ENCODE results near the gene YWHAB. TPM values are rescaled to one million over a fixed set of nuclear protein-coding genes. Genes with fewer than 3 reads are reported as not detected.
"Not testable (repeated sequence)": the region's sequence is repeated elsewhere in the genome, so short reads cannot be mapped to it uniquely, and the experiment has no call there.

YWHAB gene
- 96.0 and 100 TPM in 2 replicates for polyA plus RNA-seq (2014; cell fraction: cytosol; rRNA removed)
- 47.7 and 70.9 TPM in 2 replicates for polyA plus RNA-seq (2014; cell fraction: nucleus; rRNA removed)

DNA sequence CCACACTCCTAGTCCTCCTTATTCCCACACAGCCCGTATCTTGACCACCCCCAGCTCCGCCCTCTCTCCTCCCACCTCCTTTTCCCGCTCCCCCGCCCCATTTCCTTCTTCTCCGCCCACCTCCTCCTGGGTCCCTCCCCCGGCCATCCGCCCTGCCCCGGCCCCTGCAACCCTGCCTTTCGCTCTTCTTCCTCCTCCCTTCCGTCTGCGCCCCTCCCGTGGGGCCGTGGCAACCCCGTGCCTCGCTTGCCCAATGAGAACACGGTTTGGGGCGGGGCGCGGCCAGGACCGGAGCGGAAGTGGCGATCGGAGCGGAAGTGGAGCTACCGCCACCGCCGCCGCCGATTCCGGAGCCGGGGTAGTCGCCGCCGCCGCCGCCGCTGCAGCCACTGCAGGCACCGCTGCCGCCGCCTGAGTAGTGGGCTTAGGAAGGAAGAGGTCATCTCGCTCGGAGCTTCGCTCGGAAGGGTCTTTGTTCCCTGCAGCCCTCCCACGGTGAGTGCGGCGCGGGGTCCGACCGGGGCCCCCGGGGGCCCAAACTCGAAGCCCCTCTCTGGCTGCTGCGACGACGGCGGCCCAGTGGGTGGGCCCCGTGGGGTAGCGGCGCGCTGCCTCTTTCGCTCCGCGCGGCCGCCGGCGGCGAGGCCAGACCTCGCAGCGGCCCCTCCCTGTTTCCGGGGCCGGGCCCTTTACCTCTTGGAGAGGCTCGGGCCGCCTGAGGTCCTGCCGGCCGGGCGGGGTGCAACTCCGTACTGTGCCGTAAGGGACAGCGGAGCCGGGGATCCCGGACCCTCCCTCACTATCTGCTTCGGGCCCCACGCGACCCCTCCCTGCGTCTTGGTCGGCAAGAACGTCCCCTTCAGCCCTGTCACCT, at the start of gene YWHAB:
Gene YWHAB, plus strand, starts transcription at position 314 of the 874 bp plus-strand sequence. CDS start 15,829 bp downstream, outside the sequence.
- DNase-seq (ENCODE audit: low spot score) = peak; percentile 99

DNA sequence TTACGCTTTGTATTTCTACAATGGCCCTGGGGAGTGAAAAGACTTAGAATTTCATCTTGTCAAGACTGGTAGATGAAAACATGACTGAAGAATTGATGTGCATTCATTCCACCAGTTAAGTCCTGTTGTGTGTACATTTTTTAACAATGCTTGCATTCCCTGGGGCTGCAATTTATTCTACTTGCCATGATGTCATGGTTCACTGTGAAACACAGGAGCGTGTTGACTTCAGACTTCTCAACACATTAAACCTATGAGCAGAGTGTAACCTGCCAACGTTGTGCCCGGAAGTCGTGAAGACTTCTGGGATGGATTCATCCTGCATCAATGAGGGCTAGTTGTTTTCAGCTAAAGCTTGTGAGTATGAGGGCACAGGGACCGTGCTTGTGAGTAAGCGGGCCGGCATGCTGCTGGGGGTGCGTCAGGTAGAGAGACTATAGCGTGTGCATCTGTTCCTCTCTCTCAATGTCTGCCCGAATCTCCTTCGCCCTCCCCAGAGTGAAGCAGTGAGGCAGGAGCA, 48.8 kb upstream of the YWHAB start:
- DNase-seq (ENCODE audit: low spot score) = no peak

DNA sequence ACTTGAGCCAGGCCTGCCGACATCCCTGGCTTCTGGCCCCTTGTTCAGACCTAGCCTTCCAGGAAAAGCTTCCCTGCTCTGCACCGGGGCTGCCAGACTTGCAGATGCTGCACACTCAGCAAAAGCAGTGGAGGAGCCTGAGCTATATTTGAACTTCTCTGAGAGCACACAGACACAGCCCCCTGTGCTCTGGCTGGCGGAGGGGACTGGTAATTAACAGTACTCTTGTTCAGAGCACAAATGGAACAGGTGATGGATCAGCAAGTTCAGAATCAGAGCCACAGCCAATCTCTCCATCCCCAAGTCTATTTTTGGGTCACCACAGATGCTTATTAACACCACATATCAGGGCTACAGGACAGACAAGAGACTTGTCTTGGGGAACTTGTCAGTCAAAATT, 47.6 kb upstream of the YWHAB start:
- DNase-seq (ENCODE audit: low spot score) = no peak

DNA sequence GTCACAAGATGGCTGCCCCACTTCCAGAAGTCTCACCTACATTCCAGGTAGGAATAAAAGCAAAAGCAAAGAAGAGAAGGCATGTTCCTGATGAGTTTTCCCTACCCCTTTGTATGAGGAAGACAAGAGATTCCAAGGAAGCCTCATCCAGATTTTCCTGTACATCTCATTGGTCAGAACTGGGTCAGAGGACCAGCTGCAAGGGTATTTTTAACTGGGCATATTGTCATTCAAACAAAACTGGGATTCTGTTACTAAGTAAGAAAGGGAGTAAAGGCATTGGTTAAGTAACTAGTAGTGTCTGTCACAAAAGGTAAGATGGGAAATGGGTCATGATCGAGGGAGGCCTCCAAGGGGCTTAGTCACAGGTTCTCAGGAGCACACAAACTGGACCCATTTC, 47.0 kb upstream of the YWHAB start:
- no peak for DNase-seq (ENCODE audit: low spot score)

DNA sequence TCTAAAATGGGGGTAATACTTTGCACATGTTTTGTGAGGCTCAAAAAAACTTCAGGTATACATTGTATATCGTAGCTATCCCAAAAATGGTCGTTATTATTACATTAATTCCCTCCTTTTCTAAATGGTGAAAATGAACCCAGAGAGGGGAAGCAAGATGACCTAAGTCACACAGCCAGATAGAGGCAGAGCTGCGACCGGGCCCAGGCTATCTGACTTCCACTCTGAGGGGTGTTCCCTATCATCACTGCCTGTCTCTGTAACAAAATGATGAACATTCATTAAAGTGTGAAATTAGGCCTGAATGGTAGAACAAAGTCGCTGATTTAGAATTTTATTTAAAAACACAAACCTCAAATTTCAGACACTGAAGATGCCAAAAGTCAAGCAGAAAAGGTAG, 46.0 kb upstream of the YWHAB start:
- no peak for DNase-seq (ENCODE audit: low spot score)

DNA sequence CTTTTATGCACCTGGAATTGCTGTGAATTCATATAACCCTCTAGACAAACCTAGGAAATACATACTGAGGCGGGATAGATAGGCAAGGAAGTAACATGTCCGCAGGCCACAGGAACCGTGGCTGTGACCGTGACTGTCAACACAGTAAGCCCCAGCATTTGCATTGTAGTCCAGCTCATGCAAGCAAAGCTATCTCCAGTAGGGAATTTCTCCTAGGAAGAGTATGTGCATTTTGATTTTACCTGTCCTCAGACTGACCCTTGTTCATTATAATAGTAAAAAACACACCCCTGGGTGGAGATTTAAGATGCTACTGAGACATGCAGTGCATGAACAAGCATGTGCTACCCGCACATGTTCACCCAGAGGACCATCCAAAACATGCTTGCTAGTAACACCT, 44.7 kb upstream of the YWHAB start:
- DNase-seq (ENCODE audit: low spot score) = no peak

DNA sequence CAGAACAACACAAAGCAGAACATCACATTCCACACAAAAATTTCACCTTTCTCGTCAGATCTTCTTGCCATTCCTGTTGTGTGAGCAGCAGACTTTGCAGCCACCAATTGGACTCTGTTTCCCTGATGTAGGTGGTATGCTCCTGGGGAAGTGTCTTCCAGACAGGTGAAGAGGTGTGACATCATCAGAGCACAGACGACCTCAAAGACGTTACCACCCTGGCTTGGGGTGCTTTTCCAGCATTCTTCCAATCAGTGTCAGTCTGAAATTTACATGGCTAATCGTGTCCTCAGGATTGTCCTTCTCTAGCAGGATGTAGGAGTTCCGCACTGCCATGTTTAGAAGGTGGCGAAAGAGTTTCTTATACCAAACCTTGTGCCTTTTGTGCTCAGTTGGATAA, 43.5 kb upstream of the YWHAB start:
- no peak for DNase-seq (ENCODE audit: low spot score)

DNA sequence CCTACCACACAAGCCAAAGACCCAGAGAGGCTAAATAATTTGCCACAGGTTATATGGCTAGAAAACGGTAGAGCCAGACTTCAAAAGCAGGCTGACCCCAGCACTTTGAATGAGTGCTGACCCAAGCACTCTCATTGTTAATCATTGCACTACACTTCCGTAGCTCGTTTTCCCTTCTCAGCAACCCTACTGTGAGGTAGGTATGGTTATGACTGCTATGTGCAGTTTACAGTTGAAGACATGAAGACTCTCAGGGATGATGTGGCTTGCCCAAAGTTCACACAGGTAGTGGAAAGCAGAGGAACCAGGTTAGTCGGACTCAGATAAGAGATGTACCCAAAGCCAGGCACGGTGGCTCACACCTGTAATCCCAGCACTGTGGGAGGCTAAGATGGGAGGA, 41.6 kb upstream of the YWHAB start:
- no peak for DNase-seq (ENCODE audit: low spot score)

DNA sequence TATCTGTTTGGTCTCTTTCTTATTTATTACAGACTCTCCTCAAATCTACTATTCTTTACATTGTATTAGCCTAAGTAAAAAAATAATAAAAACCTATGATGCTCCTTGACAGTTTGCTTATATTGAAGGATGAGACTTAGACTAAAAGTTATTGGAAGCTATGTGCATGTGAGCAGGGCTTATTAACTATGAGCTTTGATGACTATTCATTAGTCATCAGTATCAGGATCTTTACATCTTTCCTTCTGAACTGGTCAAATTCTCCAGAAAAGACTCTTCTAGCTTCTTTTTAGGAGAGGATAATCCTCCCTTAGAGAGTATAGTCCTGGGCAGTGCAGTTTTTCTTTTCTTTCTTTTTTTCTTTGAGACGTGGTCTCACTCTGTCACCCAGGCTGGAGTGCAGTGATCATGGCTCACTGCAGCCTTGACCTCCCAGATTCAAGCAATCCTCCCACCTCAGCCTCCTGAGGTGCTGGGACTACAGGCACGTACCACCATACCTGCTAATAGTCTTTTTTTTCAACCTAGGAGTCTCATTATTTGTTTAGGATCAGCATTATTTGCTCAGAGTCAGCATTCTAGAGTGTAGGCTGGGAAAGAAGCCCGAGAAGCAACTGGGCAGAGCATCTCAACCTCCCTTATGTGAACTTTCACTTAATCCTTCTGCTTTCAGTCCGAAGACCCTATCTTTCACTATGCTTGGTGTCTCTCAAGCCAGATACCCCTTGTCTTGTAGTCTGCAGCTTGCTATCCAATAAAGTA, 37.1 kb upstream of the YWHAB start:
- no peak for DNase-seq (ENCODE audit: low spot score)

DNA sequence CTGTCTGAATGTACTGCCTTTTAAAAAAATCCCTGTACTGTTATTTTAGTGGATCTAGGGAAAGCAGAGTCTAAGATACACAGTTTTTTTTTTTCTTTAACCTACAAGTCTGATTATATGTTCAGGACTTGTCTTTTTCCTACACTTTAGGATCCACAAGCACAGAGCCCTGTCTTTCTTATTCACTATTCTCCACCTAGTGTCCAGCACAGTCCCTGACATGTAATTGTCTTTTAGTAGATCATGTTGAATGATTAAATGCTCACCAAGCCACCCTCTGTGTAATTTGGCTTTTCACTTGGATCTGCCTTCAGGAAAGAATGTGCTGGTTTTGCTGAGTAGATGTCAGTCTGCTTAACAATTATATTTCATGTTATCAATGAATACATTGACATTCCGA, 35.8 kb upstream of the YWHAB start:
- no peak for DNase-seq (ENCODE audit: low spot score)

DNA sequence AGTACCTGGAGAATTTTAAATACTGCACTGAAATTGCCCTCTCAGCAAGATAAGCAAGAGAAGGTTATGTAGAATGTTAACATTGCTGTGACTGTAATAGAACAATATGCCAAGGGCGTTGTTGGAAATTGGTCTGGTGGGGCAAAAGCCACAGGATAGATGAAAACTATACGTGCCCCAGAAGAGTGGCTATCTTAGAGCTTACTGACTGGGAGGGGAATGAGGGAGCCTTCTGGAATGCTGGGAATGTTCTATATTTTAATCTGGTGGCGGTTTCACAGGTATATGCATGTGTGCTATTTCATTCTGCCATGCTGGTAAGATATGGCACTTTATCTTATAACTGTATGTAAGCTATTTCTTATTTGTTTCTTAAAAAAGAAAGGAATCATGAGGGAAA, 35.2 kb upstream of the YWHAB start:
- no peak for DNase-seq (ENCODE audit: low spot score)

DNA sequence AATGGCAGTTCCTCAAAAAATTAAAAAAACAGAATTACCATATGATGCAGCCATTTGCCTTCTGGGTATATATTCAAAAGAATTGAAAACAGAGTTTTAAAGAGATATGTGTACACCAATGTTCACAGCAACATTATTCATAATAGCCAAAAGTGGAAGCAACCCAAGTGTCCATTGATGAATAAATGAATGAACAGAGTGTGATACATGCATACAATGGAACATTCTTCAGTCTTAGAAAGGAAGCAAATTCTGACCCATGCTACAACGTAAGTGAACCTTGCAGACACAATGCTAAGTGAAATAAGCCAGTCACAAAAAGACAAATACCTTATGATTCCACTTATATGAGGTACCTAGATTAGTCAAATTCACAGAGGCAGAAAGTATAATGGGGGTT, 34.7 kb upstream of the YWHAB start:
- DNase-seq (ENCODE audit: low spot score) = no peak

DNA sequence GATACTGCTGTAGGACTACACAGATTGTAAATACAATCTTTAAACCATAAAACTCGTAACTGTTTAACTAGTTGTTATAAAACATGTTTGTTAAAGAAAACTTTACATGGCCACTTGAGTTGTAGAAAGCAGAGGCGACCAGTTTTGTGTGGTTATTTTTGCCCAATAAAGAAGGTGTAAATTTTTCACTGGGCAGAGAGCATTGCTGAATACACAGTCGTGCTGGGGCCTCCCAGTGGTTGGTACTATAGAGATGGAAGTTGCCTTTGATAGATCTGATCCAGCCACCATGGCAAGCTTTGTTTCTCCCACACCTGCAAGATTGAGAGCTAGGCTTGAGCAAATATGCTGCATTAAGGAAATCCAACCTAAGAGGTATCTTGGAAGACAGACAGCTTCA, 34.0 kb upstream of the YWHAB start:
- DNase-seq (ENCODE audit: low spot score) = no peak

DNA sequence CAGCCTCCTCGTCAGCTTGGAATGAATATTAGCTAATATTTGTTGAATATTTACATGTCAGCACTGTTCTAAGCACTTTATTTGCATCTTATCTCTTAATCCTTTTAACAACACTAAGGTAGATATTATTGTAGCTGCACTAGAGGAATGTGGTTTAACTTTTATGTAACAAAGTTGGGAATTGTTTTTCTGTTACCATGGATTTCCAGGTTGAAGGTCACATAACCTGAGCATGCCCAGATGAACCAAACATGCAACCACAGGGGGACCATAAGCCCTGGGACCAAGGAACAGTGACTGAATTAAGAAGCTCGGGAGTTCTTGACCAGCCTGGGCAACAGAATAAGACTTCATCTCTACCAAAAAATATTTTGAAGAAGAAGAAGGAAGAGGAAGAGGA, 29.1 kb upstream of the YWHAB start:
- DNase-seq (ENCODE audit: low spot score) = no peak

DNA sequence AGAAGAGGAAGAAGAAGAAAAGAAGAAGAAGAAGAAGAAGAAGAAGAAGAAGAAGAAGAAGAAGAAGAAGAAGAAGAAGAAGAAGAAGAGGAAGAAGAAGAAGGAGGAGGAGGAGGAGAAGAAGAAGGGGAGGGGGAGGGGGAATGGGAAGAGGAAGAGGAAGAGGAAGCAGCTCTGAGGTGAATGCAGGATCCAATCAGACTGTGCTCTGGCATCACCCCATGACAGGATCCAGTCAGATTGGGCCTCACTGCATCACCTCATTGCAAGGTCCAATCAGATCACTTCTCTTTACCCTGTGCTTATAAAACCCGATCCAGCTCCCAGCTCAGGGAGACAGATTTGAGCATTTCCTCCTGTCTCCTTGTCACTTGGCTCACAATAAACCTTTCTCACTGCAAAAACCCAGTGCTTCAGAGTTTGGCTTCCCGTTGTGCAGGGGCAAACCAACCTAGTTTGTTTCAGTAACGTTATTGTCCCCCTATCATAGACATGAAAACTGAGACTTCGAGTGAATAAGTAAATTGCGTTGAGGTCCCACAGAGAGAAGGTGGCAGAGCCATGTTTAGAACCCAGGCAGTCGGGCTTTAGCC, 28.6 kb upstream of the YWHAB start:
- peak; percentile 41 for DNase-seq (ENCODE audit: low spot score)

DNA sequence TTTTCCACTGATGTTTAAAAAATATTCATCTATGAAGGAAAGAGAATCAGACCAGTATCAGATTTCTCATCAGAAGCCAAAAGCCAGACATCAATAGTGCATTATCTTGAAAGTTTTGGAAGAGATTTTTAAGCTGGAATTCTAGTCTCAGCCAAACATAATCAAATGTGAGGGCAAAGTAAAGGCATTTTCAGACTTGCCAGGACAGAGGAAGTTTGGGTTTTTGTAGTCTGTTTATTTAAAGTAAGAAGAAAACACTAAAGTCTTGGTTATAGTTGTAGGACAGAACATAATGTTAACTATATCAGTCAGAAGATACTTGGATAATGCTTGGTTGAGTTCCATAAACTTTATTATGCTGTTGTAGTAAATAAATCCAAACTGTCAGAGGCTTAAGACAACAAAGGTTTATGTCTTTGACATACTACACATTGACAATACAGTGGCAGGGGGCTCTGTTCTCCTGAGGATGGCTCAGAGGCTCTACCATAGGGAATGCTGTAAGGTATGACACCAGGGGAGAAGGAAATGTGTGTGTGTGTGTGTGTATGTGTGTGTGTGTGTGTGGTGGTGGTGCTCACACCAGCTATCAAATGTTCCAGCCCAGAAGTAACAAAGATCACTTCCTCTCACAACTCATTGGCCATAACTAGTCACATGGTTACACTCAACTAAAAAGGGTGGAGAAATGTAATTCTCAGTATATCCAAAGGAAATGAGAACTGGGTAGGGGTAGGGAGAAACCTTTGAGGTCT, 26.7 kb upstream of the YWHAB start:
- no peak for DNase-seq (ENCODE audit: low spot score)

DNA sequence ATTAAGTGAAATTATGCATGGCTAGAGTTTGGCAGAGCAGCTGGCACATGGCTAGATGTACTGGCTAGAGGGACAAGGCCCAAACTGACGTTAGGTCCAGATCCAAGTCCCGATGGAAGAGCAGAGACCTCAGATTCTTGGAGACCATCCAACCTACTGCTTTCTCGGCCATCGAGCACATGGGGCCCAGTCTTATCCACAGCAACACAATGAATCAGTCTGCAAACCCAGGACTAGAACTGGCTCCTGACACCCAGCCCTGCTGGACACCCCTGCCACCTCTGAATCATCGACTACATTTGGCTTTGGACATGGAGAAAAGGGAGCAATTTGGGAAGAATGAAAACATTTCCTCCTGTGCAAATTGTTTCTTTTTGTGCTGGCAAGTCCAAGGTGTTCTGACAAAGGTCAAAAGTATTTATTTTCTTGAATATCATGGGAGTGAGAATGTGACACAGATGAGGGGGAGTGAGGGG, 23.9 kb upstream of the YWHAB start:
- no peak for DNase-seq (ENCODE audit: low spot score)

DNA sequence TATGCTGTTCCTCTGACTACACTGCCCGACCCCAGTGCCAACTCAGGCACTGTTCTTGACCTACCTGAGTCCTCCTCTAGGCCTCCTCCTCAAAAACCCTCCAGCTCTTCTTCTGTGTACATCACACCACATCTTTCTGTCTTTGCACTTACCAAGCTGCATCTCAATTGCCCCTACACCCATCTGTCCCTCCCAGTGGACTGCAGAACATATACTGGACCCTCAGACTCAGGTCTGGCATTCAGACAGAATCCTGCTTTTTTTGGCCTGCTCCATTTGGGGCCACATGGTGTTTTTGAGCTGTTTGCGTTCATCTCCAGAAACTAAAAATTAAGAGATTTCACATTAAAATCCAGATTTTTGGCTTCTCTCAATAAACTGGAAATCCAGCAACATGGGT, 23.2 kb upstream of the YWHAB start:
- no peak for DNase-seq (ENCODE audit: low spot score)

DNA sequence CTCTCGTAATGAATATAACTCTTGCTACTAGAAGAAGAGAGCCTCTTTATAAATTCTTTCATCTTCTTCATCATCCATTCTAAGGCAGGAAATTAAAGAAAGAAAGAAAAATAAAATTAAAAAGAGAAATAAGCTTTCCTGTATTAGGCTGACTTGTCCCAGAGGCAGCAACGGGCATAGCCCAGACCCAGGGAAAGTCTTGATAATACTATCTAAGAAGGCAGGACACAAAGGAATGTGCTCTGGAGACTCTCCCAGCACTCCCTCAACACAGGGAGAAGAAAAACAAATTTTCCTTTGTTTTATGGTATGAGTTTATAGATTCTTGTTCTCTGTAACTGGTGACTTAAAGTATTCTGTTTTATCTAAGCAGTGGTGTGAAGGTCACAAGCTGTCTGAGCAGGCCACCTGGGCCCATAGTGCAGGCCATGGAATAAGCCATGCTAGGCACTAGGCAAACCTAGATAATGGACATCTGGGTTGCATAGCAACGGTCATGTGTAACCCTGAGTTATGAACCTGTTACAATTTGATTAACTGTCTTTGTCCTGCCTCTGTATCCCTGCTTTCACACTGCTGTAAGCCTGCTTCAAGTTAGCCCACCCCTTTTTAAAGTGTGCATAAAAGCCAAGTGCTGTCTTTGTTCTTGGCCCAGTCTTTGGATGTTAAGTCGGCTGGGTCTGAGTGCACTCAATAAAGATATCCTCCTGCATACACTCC, 22.0 kb upstream of the YWHAB start:
- peak; percentile 65 for DNase-seq (ENCODE audit: low spot score)

DNA sequence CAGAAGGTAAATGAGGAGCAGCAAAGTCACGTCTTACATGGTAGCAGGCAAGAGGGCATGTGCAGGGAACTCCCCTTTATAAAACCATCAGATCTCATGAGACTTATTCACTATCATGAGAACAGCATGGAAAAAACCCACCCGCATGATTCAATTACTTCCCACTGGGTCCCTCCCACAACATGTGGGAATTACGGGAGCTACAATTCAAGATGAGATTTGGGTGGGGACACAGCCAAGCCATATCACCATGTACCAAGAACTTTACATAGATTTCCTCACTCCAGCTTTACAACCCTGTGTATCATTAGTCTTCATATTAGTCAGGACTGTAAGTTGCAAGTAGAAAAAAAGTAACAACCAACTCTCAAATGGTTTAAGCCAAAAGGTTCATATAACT, 21.0 kb upstream of the YWHAB start:
- not testable (repeated sequence) for DNase-seq (ENCODE audit: low spot score)
